HepG2 (cell line): ENCODE measurements around the gene VDAC1. TPM values are rescaled to one million over a fixed set of nuclear protein-coding genes. Genes with fewer than 3 reads are reported as not detected.
A peak's percentile ranks its signal among the peaks of the same experiment; 100 is the strongest.

Experiments
- ARHGAP35 ChIP-seq: sonication (generic); formaldehyde crosslinking; IDR thresholded peaks from 2 replicates; pipeline ENCODE4 v1.9.0; 2022; ENCODE audit warnings: mild to moderate bottlenecking, inconsistent platforms, moderate library complexity, missing genetic modification reagents, borderline replicate concordance
- CENPBD1 ChIP-seq: sonication (generic); formaldehyde crosslinking; IDR thresholded peaks from 2 replicates; pipeline ENCODE4 v1.8.0; 2022; ENCODE audit warnings: missing genetic modification reagents, low read depth, mild to moderate bottlenecking, borderline replicate concordance
- CERS6 ChIP-seq: sonication (generic); formaldehyde crosslinking; IDR thresholded peaks from 2 replicates; pipeline ENCODE4 v1.5.0; 2020; ENCODE audit warnings: missing genetic modification reagents
- EP300 ChIP-seq, 3 experiments: sonication (generic) in 1 of 3; formaldehyde crosslinking in 1 of 3; IDR thresholded peaks; 2 replicates each; pipeline versions ENCODE4 v1.5.1 to v1.6.1; 2011 to 2020; ENCODE audit warnings: low read depth in 2 of 3, low read length in 2 of 3, borderline replicate concordance in 1 of 3, improper control_type of control experiment in 1 of 3, mild to moderate bottlenecking in 1 of 3, missing genetic modification reagents in 1 of 3, moderate library complexity in 1 of 3
- FOXO4 ChIP-seq: sonication (generic); formaldehyde crosslinking; conservative IDR thresholded peaks from 2 replicates; pipeline ENCODE4 v1.8.1; 2023; ENCODE audit warnings: missing genetic modification reagents
- GATAD2A ChIP-seq: IDR thresholded peaks from 2 replicates; pipeline ENCODE4 v1.6.1; 2016
- HDAC6 ChIP-seq: fragments of 200-600 bp; sonication (generic); IDR thresholded peaks from 2 replicates; pipeline ENCODE4 v1.7.0; 2017; ENCODE audit warnings: mild to moderate bottlenecking, antibody characterized with exemption, low read length, low read depth
- HOXA3 ChIP-seq: sonication (generic); formaldehyde crosslinking; IDR thresholded peaks from 2 replicates; pipeline ENCODE4 v1.5.0; 2020; ENCODE audit warnings: missing genetic modification reagents
- KAT7 ChIP-seq: IDR thresholded peaks from 2 replicates; pipeline ENCODE4 v1.6.1; 2018; ENCODE audit warnings: borderline replicate concordance, missing compliant biosample characterization
- MLLT10 ChIP-seq: sonication (generic); formaldehyde crosslinking; IDR thresholded peaks from 2 replicates; pipeline ENCODE4 v1.4.0; 2020; ENCODE audit warnings: missing genetic modification reagents
- NKX3-1 ChIP-seq: sonication (generic); formaldehyde crosslinking; IDR thresholded peaks from 2 replicates; pipeline ENCODE4 v1.5.0; 2020; ENCODE audit warnings: missing genetic modification reagents
- REL ChIP-seq: sonication (generic); formaldehyde crosslinking; conservative IDR thresholded peaks from 2 replicates; pipeline ENCODE4 v1.8.0; 2022; ENCODE audit warnings: mild to moderate bottlenecking, missing genetic modification reagents, moderate library complexity
- SMAD1 ChIP-seq: sonication (generic); formaldehyde crosslinking; IDR thresholded peaks from 2 replicates; pipeline ENCODE4 v1.4.0; 2020; ENCODE audit warnings: missing genetic modification reagents, low read depth, mild to moderate bottlenecking, borderline replicate concordance
- TP53 ChIP-seq: sonication (generic); formaldehyde crosslinking; conservative IDR thresholded peaks from 2 replicates; pipeline ENCODE4 v1.4.0; 2020; ENCODE audit warnings: missing genetic modification reagents
- ZBTB14 ChIP-seq: sonication (generic); formaldehyde crosslinking; IDR thresholded peaks from 2 replicates; pipeline ENCODE4 v1.4.0; 2020; ENCODE audit warnings: missing genetic modification reagents
- ZKSCAN8 ChIP-seq: IDR thresholded peaks from 2 replicates; pipeline ENCODE4 v1.6.1; 2016; ENCODE audit warnings: borderline replicate concordance, missing genetic modification reagents, missing compliant biosample characterization
- ZNF101 ChIP-seq: sonication (generic); formaldehyde crosslinking; IDR thresholded peaks from 2 replicates; pipeline ENCODE4 v1.4.0; 2020; ENCODE audit warnings: mild to moderate bottlenecking, low read depth, missing genetic modification reagents, borderline replicate concordance
- ZNF225 ChIP-seq: sonication (generic); formaldehyde crosslinking; IDR thresholded peaks from 2 replicates; pipeline ENCODE4 v1.4.0; 2020; ENCODE audit warnings: mild to moderate bottlenecking, missing genetic modification reagents
- ZNF326 ChIP-seq: sonication (generic); formaldehyde crosslinking; IDR thresholded peaks from 2 replicates; pipeline ENCODE4 v1.4.0; 2020; ENCODE audit warnings: missing genetic modification reagents, borderline replicate concordance
- ZNF615 ChIP-seq: sonication (generic); formaldehyde crosslinking; IDR thresholded peaks from 2 replicates; pipeline ENCODE4 v1.5.0; 2020; ENCODE audit warnings: mild to moderate bottlenecking, missing genetic modification reagents, borderline replicate concordance
- ZNF724P ChIP-seq: sonication (generic); formaldehyde crosslinking; IDR thresholded peaks from 2 replicates; pipeline ENCODE4 v1.8.0; 2022; ENCODE audit warnings: missing genetic modification reagents, borderline replicate concordance
- ZNF83 ChIP-seq: sonication (generic); formaldehyde crosslinking; IDR thresholded peaks from 2 replicates; pipeline ENCODE4 v1.4.0; 2020; ENCODE audit warnings: missing genetic modification reagents, mild to moderate bottlenecking, borderline replicate concordance
- ZXDC ChIP-seq: sonication (generic); formaldehyde crosslinking; IDR thresholded peaks from 2 replicates; pipeline ENCODE4 v1.5.0; 2020; ENCODE audit warnings: mild to moderate bottlenecking, missing genetic modification reagents
- polyA plus RNA-seq, 8 experiments: library from polyadenylated mRNA; depleted of rRNA in 3 of 8; stranded (reverse) in 7 of 8; unstranded in 1 of 8; fragments of >200 nt; fragmentation: Illumina TruSeq in 4 of 8; extraction: Trizol in 4 of 8; gene quantifications; 2 replicates each; pipeline versions ENCODE4 v1.2.1 to v1.2.3, GENCODE V29; 2011 to 2016; ENCODE audit warnings: low read depth in 4 of 8, missing spikeins in 1 of 8, mixed read lengths in 1 of 8; ENCODE audit not compliant: insufficient read depth in 1 of 8
- total RNA-seq, 5 experiments: library from RNA; depleted of rRNA; stranded (reverse); fragments of >200 nt; fragmentation: Illumina TruSeq; extraction: Trizol; gene quantifications; 2 replicates each; pipeline ENCODE4 v1.2.3, GENCODE V29; 2016; ENCODE audit warnings: low read depth in 1 of 5

VDAC1 gene
- total and polyA plus RNA-seq, 2 of the 13 experiments (the other 11 are each of a cell fraction or from before 2014, with no cell fraction given) = 112 to 380 TPM

- TF ChIP-seq HDAC6 (no peak), SMAD1 (CRISPR knock-in tag) (no peak), CERS6 (no peak), ZXDC (no peak), FOXO4 (no peak), ZNF83 (CRISPR knock-in tag) (no peak), EP300 (IDR thresholded peaks at IDR 0.05; ENCODE audit: low read depth in 2 of 2, low read length in 2 of 2) (no peak), EP300 (CRISPR knock-in tag; IDR thresholded peaks at IDR 0.05; ENCODE audit: borderline replicate concordance) (no peak), MLLT10 (no peak), ZNF326 (no peak), ZNF615 (CRISPR knock-in tag) (no peak), ZNF724P (no peak), KAT7 (no peak; the same call in 1 of the 2 replicates), TP53 (CRISPR knock-in tag) (no peak), ZNF101 (CRISPR knock-in tag) (no peak), REL (CRISPR knock-in tag) (no peak; the same call in none of the 2 replicates), ZBTB14 (no peak), GATAD2A (CRISPR knock-in tag) (peak; percentile 36; the same call in 1 of the 2 replicates), HOXA3 (CRISPR knock-in tag) (no peak), NKX3-1 (no peak), ARHGAP35 (CRISPR knock-in tag) (no peak), ZKSCAN8 (CRISPR knock-in tag) (no peak), ZNF225 (0 out of 2 replicates have a peak, but pooled peaks have one; percentile 45), CENPBD1 (CRISPR knock-in tag) (no peak)
Observed at GRCh38 chr5:134005417-134006061, 764 bp upstream of the VDAC1 start (continued).
